CD1c-positive myeloid dendritic cell (primary cell): Measurements from ENCODE around the gene IGSF21.

Experiments
- DNase-seq: peaks from one replicate; pipeline ENCODE4 v3.0.0-alpha.2; 2016; ENCODE audit errors: extremely low spot score

The IGSF21 gene

DNA sequence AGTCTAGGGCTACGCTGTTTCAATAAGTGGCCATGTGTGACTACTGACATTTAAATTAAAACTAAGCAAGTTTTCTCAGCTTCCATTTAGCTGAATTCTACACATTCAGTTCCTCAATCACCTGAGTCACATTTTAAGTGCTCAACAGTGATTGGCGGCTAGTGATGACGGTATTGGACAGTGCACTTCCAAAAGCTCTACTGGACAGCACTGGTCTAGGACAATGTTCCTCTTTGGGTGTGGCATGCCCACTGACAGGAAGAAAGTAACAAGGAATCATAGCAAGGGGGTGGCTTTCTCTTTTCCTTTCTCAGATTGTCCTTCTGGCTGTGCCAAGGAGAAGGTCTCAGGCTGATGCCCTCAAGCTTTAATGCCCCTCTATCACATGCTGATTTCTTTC is 11.7 kb downstream of the IGSF21 start:
- DNase-seq = no peak

DNA sequence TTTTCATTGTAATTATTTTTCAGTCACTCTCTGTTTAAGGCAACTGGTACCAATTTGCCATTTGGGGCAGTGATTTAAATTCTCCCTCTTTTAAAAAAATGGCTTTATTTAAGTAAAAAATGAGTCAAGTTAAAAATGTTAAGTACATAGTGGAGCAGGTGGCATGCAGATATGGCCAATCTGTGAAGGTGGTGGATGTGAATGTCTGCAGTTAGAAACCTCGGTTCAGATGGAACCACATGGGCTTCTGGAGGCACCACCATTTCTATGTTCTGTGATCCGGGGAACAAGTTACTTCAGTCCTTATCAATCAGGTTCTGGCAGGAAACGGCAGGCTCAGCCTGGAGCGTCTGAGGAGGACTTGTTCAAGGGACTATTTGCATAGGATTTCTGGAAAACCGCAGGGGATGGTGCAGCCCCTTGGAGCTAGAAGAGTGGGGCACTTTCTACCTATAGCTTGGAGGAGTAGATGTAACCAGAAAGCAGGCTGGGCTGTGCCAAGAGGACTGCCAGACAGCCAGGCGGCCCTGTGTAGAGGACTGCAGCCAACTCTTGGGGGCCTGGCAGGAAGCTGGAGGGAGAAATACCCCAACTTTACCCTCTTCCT is 12.3 kb downstream of the IGSF21 start:
- no peak for DNase-seq

DNA sequence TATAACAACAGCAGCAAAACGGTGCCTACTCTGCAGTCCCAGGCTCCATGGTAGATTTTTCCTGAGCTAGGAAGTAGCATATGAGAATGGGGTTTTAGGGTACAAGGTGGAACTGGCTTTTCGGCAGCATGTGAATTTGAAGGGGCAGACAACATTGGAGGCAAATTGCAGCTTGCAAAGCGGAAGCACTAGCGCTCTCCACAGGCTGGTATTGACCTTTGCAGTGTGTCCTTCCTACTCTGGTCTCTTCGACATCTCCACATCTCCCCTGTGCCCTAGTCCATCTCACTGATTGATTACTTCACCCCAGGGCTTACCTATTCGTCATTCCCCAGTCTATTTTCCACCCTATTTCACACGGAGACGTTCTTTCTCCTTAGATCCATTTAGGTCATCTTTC is 13.0 kb downstream of the IGSF21 start:
- DNase-seq = no peak

DNA sequence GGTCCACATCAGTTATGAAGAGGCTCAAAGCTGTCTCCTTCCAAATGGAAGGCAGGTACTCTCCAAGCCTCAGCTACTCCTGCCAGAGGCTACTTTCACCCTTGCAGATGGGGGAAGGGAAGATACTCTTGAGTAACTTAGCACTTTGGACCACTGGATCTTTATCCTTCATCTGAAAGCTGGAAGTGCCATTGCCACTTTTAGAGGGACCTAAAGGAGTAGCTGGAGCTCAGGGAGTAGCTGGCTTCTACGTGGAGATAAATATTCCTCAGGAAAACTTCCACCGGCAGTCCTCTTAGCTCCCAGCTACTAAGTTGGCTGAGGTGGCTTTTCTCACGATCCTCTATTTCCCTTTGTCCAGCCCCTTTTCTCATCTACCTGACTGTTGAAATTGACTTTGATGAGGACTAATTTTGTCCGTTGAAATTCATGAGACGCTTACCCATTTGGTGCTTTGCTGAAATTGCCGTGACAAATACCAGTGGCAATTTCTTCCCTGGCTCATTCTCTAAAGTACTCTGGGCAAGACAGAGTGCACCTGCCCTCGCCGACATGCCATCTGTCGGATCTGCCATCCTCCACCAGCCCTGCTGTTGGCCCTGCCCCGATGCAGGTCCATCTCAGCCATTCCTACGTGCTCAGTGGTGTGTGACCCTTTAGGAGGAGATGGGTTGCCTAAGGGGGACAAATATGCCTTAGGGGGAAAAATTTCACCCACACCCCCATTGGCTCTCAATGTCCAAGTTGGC is 13.6 kb downstream of the IGSF21 start:
- no peak for DNase-seq

DNA sequence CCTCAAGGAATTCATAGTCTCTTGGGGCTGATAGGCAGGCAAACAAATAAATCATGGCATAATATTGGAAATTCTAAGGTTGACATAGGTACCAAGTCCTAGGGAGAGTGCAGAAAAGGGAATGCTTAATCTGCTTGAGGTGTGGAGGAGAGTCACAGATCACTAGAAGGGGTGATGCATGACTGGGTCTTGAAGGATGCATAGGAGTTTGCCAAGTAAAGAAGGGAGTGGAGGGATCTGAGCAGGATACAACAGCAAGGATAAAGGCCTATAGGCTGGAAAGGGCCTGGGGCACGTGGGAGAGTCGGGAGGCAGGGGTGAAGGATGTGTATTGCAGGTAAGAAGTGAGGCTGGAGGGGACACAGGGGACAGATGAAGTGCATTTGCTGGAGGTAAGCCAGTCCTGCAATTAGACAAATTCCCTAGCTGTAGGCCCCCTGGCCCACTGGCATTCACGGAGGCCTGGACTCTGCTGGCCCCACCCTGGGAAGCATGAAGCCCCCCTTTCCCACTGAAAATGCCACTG is 15.9 kb downstream of the IGSF21 start:
- DNase-seq = no peak

DNA sequence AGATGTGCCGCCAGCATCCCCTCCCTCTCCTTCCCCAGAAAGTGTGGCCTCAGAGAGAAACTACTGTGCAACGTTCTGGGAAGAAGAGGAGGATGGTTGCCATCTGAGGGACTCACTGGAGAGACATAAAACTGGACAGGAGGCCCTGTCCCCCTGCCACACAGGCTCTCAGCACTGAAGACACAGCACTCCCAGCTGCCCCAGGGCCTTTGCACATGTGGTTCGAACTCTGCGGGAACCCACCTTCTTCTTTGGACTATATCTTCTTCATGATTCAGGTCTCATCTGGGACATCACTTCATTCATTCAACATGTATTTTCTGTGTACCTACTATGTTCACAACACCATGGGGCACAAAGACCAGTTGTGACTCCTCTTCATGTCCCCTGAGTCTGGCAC is 17.4 kb downstream of the IGSF21 start:
- DNase-seq = no peak

DNA sequence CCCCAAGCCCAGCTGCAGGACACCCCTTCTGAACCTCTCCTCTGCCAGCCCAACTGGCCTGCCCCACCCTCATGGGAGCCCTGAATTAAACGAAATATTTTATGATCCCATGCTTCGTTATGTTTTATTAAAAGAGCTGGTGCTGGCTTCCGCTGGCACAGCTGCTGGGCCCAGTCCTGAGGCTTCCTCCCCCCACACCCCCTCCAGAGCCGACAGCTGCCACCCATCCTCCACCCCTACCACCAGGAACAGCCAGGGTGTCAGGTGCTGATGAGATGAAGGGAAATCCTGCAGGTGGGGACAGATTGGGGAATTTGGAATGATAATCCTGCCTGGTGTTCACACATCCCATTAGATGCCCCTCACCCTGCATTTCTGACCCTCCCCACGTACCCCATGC is 19.0 kb downstream of the IGSF21 start:
- DNase-seq = no peak

DNA sequence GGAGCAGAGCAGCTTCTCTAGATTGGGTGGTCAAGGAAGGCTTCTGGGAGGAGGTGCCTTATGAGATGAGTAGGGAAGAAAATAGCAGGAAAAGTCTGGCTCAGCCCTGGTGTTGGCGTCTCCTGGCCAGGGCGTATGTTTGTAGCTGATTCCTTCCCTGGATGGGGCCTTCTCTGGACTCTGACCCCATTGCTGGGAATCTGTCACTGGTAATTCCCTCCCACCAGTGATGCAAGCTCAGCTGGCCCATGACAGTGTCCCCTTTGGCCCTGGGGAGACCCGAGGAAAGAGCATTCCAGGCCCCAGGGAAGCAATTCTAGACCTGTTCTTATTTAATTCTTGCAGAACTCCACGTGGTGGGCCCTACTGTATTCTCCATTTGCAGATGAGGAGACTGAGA is 20.7 kb downstream of the IGSF21 start:
- DNase-seq = no peak

DNA sequence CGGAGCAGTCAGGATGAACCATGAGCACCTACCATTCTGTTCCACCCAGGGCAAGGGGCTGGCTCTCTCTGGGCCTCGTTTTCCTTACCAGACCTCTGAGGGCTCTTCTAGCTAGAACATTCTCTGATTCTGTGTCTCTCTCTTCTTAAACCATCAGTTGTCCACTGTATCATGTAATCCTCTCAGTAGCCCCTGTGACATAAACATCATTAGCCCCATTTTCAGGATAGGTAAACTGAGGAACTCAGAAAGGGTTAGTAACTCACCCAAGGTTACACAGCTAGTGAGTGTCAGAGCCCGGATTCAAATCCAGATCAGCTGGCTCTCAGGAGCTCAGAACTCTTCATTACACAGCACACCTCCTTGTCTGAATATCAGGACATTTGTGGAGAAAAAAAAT is 22.8 kb downstream of the IGSF21 start:
- DNase-seq = no peak

DNA sequence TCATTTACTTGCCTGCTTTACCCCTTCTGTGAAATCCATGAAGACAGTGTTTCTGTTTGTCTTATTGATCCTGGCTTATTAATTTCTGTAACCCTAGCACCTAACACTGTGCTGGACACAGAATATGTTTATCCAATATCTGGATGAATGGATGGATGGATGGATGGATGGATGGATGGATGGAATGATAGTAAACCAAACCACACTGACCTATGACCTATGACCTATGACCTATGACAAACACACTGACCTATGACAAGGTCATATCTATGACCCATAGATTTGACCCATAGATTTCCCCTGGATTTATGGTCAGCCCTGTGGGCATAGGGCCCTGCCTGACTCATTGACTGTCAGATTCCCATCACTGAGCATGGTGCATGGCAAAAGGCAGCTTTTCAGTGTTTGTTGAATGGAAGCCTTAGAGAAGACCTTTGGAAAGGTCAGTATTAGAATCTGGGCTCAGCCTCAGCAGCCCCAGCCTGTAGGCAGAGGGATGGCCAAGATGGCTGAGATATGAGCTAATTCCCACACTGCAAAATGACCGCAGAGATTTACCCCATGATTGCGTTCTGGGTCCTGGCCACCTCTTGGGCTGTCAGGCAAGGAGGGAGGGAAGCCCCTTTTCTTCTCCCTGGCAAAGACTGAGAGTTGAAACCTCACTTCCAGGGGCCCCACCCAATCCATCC is 24.6 kb downstream of the IGSF21 start:
- DNase-seq = no peak

DNA sequence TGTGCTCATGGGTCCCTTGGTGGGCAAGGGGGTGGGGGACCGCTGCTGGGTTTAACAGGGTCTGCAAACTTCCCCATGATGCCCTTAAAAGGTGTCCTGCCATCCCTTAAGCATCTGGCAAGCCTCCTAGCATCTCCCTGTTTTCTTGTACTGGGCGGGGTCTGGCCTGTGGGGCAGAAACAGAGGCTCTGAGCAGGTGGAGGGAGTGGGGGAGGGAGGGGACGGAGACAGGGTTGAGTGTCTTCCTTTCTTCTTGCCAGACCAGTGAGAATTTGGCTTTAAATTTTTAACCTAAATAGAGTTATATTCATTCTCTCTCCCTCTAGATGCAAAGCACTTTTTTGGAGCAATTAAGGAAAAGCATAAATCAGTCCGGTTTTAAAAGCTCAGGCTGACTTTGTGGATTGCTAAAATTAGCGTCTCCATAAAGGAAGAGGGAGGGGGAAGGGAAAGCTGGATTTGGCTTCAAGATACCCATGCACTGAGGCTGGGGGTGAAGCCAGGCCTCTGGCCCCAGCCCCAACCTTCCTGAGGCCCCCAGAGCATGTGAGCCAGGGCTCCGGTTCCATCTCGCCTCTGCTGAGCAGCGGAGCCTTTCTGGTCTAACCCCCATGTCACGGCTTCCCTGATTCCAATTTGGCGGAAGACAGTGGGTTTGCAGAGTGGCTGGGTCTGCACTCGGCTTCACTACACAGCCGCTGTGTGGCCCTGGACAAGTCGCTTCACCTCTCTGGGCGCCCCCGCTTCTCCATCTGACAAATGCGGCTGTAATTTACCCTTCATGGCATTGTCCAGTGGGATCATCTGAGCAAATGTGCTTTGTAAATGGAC is 25.3 kb downstream of the IGSF21 start:
- no peak for DNase-seq

DNA sequence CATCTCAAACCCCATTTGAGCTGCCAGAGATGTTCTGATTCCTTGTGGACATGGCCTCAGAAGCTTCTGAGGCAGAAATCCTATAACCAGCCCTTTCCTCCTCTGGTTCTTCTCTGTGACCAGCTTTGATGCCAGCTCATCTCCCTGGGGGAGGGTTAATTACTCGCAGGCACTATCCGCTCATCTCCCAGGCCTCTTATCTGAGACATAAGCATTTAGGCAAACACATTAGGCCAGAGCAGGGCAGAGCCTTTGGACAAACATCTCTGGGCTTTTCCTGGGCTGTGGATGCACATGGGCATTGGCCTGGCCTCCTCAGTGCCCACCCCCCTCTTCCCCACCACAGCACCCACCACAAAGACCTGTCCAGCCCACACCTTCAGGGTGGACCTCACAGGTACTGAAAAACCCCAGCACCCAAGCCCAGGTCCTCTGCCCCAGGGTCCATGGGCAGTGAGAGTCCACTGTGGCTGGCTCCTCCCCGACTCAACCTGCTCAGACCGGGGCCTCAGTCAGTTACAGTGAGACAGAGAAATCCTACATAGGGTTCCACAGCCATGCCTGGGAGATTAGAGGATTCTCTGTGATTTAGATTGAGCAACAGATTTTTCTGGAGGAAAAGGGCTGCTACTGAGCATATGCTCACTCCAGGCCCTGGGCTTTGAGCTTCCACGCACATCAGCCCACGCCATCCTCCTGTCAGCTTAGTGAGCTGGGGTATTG is 26.9 kb downstream of the IGSF21 start:
- no peak for DNase-seq

DNA sequence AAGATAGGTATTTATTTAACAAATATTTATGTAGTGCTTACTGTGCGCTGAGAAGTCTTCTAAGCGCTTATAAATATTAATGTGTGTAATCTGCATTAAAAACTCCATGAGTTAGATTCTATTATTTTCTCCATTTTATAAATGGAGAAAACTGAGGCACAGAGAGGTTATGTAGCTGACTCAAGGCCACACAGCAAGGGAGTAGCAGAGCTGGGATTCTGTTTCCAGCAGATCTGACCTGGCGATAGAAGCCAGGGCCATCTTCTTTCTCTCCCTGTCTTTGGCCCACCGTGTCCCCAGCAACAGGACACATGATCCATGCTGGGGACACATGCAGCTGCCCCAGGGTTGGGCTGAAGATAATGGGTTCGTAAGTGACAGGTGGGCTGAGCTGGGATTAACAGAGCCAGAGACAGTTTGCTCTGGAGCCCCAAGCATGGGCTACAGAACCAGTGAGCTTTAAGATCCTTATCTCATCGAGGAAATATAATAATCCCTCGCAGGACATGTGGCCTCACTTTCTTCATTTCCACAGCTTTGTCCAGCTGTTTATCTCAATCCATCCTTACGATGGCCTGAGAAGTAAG is 30.3 kb downstream of the IGSF21 start:
- no peak for DNase-seq

DNA sequence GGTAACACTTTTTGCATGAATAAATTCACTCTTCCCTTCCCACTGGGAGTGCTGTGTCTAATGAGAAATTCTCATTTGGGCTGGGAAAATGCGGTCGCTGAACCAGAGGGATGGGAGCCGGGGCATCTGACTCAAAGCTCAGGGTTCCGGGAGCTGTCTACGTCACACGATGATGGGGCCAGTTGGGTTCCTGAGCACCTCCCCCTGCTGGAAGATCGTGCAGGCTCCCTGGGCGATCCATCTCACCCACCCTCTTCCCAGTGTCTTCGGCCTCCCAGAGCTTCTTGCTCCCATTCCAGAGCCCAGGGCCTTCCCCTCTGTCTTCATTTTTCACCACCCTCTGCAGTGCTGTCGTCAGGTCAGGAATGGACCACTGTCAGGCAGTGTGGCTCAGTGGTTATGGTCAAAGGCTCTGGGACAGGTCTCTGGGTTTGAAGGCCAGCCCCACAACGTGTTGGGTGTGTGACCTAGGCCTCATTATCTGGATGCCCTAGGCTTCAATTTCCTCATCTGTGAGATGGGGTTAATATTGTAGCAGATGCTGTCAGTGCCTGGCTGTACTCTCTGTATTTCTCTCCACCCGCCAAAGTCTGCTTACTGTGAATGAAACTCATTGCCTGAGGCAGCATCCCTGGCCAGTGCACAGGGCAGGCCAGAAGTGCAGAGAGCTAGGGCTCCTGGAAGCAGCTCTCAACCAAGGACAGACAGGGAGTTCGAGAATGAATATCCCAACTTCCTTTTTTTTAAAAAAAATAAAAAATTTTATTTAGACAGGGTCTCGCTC is 31.8 kb downstream of the IGSF21 start:
- DNase-seq = no peak

DNA sequence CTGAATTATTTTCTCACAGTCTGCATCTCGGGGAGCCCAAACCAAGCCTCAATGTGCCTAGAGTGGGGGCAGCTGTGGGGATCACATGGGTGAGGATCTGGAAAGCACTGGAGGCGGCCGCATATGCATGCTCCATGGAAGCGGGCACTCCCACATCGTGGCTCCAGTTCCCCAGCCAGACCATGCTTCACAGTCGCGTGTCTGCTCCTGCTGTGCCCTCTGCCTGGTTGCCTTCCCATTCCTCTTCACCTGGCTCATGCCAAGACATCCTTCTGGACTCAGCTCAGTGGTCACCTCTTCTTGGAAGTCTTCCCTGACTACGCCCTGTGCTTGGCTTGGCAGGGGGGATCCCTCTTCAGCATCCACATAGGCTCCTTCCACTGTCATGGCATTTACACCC is 32.8 kb downstream of the IGSF21 start:
- DNase-seq = no peak

DNA sequence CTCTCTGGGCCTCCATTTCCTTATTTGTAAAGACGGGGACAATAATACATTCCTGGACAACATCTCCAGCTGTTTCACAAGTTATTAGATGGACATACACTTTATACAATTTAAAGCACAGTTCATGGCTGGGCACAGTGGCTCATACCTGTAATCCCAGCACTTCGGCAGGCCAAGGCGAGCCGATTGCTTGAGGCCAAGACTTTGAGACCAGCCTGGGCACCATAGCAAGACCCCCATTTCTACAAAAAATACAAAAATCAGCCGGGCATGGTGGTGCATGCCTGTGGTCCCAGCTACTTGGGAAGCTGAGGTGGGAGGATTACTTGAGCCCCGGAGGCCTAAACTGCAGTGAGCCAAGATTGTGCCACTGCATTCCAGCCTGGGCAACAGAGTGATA is 34.1 kb downstream of the IGSF21 start:
- no peak for DNase-seq

DNA sequence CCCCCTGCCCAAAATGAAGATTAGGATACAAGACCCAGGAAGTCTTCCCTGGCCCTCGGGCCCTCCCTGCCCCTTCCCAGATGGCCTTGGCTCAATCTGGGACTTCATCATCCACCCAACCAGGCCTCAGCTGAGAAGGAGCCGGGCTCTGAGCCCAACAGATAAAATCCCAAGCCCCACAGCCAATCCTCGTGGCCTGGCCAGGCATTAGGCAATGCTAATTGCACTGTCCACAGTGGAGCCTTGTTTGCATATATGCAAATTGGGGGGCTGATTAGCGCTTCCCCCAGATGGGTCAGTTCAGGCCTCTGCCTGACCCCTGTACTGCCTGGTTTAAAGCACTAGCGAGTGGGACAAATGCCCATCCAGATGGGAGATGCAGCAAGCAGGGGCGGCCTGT is 34.9 kb downstream of the IGSF21 start:
- DNase-seq = no peak

DNA sequence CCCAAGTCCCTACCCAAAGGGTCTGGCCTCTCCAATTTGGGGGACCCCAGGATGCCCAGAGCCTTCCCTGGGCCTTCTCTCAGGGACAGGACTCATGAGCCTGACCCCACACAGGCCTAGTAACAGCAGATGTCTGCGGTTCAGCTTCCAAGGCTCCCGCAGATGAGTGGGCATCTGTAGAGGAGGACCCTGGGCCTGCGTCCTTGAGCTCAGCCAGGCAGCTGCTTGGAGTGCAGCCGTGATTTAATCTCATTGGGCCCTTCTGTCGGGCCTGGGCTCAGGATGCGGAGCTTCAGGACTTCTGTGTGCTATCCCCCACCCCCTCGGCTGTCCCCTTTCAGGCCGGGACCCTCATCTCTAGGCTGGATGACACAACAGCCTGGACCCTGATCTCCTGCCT is 35.4 kb downstream of the IGSF21 start:
- no peak for DNase-seq

DNA sequence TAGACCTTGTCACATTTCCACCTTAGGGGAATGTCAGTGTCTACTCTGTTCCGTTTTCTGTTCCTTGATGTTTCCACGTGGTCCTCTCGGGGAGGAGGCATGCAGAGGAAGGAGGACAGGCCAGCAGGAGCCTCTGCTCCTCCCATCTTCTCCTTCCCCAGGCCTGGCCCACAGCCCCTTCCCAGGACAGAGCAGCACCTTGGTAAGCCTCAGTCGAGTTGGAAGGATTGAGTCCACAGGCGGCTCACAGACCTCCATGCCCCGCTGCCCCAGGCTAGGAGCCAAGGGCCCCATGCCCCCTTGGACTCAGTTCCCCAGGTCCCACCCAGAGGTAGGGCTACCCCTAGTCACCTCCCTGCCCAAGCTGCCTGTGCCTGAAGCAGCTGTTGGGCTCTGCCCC is 36.5 kb downstream of the IGSF21 start:
- DNase-seq = no peak

DNA sequence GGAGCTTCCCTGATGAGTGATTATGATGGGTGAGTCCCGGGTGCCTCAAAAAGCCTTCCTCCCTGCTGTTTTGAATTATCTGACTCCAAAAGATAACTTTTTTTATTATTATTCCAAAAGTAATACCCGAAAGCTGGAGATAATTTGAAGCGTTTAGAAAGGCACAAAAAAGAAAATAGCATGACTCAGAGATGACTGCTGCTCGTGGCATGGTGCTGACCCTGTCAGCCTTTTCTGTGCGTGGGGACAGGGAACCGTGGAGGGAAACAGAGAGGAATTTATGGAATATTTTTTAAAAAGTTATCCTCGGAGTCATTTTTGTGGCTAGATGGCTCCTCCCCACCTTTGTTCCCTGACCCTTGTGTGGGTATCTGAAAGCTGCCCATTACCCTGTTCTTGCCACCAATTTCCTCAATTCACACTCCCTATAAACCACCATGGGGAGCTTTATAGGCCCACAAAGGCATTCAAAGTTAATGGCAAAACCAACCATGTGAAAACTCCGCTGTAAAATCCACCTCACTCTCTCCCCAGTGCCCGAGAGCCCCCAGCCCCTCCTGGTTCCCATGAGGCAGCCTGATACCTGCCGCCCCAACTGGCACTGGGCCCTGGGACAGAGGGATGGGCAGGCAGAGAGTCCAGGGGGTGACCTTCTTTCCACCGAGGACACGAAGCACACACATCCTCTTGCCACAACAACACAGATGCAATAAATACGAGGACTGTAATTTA is 37.5 kb downstream of the IGSF21 start:
- no peak for DNase-seq
